HCT116 (cell line): ENCODE data around the gene KIAA2012. TPM values are rescaled to one million over a fixed set of nuclear protein-coding genes. Genes with fewer than 3 reads are reported as not detected.

Experiments
- ATAC-seq: fragments of 200-7000 bp; cut with Tn5 transposase; 2 replicates; pipeline ENCODE4 v1.9.1; 2020; ENCODE audit warnings: mild to moderate bottlenecking, moderate library complexity
- BruUV-seq: library from RNA; stranded (reverse); fragments of 400-500 nt; replicated peaks from 2 replicates; lab custom pipeline; 2021; lab: Mats Ljungman, UMichigan
- CTCF ChIA-PET: fragments of 300-600 bp; sonication (Branson Sonifier 250); formaldehyde crosslinking; loops from one replicate; lab custom pipeline; 2021; ENCODE audit warnings: antibody characterized with exemption; lab: Charles Lee
- POLR2A ChIA-PET: fragments of 300-600, 350-600 bp; sonication (Branson Sonifier 250); formaldehyde crosslinking; loops from one replicate; lab custom pipeline; 2021; ENCODE audit warnings: antibody characterized with exemption; lab: Charles Lee
- RAD21 ChIA-PET, 2 experiments: fragments of 300-600 bp; sonication (Branson Sonifier 250); formaldehyde crosslinking; loops; one replicate each; lab custom pipeline; 2023; ENCODE audit warnings: low total read pairs in 2 of 2; ENCODE audit not compliant: uncharacterized antibody in 2 of 2, unreplicated experiment in 2 of 2, low non-redundant PET in 1 of 2; lab: Charles Lee
- DNase-seq: peaks from one replicate; pipeline ENCODE4 v3.0.0-alpha.2; 2010; ENCODE audit warnings: low read depth, low spot score
- H2AFZ ChIP-seq: fragments of 200-600 bp; shearing (Covaris generic), sonication (generic); 2 replicates; pipeline ENCODE4 v1.6.1; 2017; ENCODE audit warnings: low read depth, mixed run types, mixed read lengths, antibody characterized with exemption, low read length; ENCODE audit not compliant: poor library complexity, severe bottlenecking
- H3K27ac ChIP-seq: 2 replicates; pipeline ENCODE4 v1.5.1; 2012; ENCODE audit warnings: low read depth, low read length
- H3K27me3 ChIP-seq: fragments of 200-600 bp; sonication (generic); 2 replicates; pipeline ENCODE4 v1.6.1; 2016; ENCODE audit warnings: mixed run types, low read length, mixed read lengths; ENCODE audit not compliant: insufficient read depth
- H3K36me3 ChIP-seq, 2 experiments: fragments of 200-500 bp in 1 of 2; fragments of 200-600 bp in 1 of 2; sonication (Bioruptor generic) in 1 of 2; sonication (generic) in 1 of 2; 2 replicates each; pipeline versions ENCODE4 v1.5.1 to v1.6.1; 2014 to 2016; ENCODE audit warnings: low read length in 2 of 2, inconsistent platforms in 1 of 2, mixed read lengths in 1 of 2, mixed run types in 1 of 2; ENCODE audit not compliant: insufficient read depth in 2 of 2, control insufficient read depth in 1 of 2
- H3K4me1 ChIP-seq, 2 experiments: fragments of 200-600 bp in 1 of 2; sonication (generic) in 1 of 2; 2 replicates each; pipeline versions ENCODE4 v1.5.1 to v1.6.1; 2012 to 2017; ENCODE audit warnings: low read length in 2 of 2, inconsistent platforms in 1 of 2, mild to moderate bottlenecking in 1 of 2, mixed read lengths in 1 of 2, mixed run types in 1 of 2, moderate library complexity in 1 of 2; ENCODE audit not compliant: insufficient read depth in 2 of 2, control insufficient read depth in 1 of 2
- H3K4me2 ChIP-seq: fragments of 200-600 bp; sonication (generic); 2 replicates; pipeline ENCODE4 v1.6.1; 2017; ENCODE audit warnings: mixed run types, low read length, mixed read lengths
- H3K4me3 ChIP-seq, 2 experiments: fragments of 200-600 bp in 1 of 2; sonication (generic) in 1 of 2; replicated peaks in 1 of 2; 2 replicates each; pipeline ENCODE4 v1.5.1; 2011 to 2016; ENCODE audit warnings: low read length in 2 of 2, control low read depth in 1 of 2, low read depth in 1 of 2, mild to moderate bottlenecking in 1 of 2, mixed read lengths in 1 of 2, mixed run types in 1 of 2
- H3K79me2 ChIP-seq: fragments of 200-600 bp; sonication (generic); 2 replicates; pipeline ENCODE4 v1.6.1; 2017; ENCODE audit warnings: mild to moderate bottlenecking, mixed run types, low read length, moderate library complexity, mixed read lengths; ENCODE audit not compliant: insufficient read depth
- H3K9ac ChIP-seq: fragments of 200-600 bp; sonication (generic); 2 replicates; pipeline ENCODE4 v1.6.1; 2016; ENCODE audit warnings: low read length, mixed read lengths
- H3K9me2 ChIP-seq: fragments of 200-600 bp; sonication (generic), shearing (Covaris generic); 2 replicates; pipeline ENCODE4 v1.6.1; 2017; ENCODE audit warnings: mixed run types, mild to moderate bottlenecking, moderate library complexity; ENCODE audit not compliant: insufficient read depth
- H3K9me3 ChIP-seq, 2 experiments: fragments of 200-500 bp in 1 of 2; fragments of 200-600 bp in 1 of 2; sonication (Bioruptor generic) in 1 of 2; sonication (generic) in 1 of 2; 2 replicates each; pipeline ENCODE4 v1.6.1; 2014 to 2017; ENCODE audit warnings: low read length in 2 of 2, mixed read lengths in 2 of 2, inconsistent platforms in 1 of 2, low read depth in 1 of 2, mild to moderate bottlenecking in 1 of 2, mixed run types in 1 of 2, moderate library complexity in 1 of 2; ENCODE audit not compliant: control insufficient read depth in 1 of 2, insufficient read depth in 1 of 2
- H4K20me1 ChIP-seq: fragments of 200-600 bp; sonication (generic), shearing (Covaris generic); 2 replicates; pipeline ENCODE4 v1.6.1; 2017; ENCODE audit warnings: mixed run types, mild to moderate bottlenecking, moderate library complexity; ENCODE audit not compliant: insufficient read depth
- CEBPB ChIP-seq: IDR thresholded peaks from 2 replicates; pipeline ENCODE4 v1.6.1; 2012; ENCODE audit warnings: low read depth
- EGR1 ChIP-seq: IDR thresholded peaks from 2 replicates; pipeline ENCODE4 v1.6.1; 2012; ENCODE audit warnings: low read depth
- ELF1 ChIP-seq: IDR thresholded peaks from 2 replicates; pipeline ENCODE4 v1.6.1; 2012; ENCODE audit warnings: low read depth, borderline replicate concordance
- JUND ChIP-seq: IDR thresholded peaks from 2 replicates; pipeline ENCODE4 v1.6.1; 2012
- POLR2AphosphoS5 ChIP-seq: IDR thresholded peaks from 2 replicates; pipeline ENCODE4 v1.6.1; 2011; ENCODE audit warnings: mild to moderate bottlenecking, low read depth, low read length, moderate library complexity
- RAD21 ChIP-seq: IDR thresholded peaks from 2 replicates; pipeline ENCODE4 v1.6.1; 2012; ENCODE audit warnings: low read depth, mild to moderate bottlenecking
- SIN3A ChIP-seq: IDR thresholded peaks from 2 replicates; pipeline ENCODE4 v1.6.1; 2012; ENCODE audit warnings: low read depth
- SP1 ChIP-seq: IDR thresholded peaks from 2 replicates; pipeline ENCODE4 v1.6.1; 2012; ENCODE audit warnings: low read depth
- SRF ChIP-seq: IDR thresholded peaks from 2 replicates; pipeline ENCODE4 v1.6.1; 2012; ENCODE audit warnings: low read depth
- YY1 ChIP-seq: IDR thresholded peaks from 2 replicates; pipeline ENCODE4 v1.6.1; 2011; ENCODE audit warnings: low read length, low read depth, moderate library complexity, mild to moderate bottlenecking; ENCODE audit not compliant: insufficient replicate concordance; ENCODE audit errors: extremely low read depth
- ZFX ChIP-seq: fragments of 450-650 bp; IDR thresholded peaks from 2 replicates; pipeline ENCODE4 v1.6.1; 2017
- intact Hi-C: fragments of 100-400 bp; cut with micrococcal nuclease; formaldehyde crosslinking; loops from 2 replicates; pipeline ENCODE4 v1.10.0; 2022
- total RNA-seq: library from RNA; stranded (reverse); gene quantifications from one replicate; pipeline ENCODE4 v1.2.1, GENCODE V29; 2021; ENCODE audit not compliant: unreplicated experiment
- TF ChIP-seq, protein P1 (sequence below): IDR thresholded peaks from 2 replicates; pipeline ENCODE4 v1.6.1; 2012; ENCODE audit warnings: low read depth
- TF ChIP-seq, protein P2 (sequence below), 3 experiments: fragments of 200-600 bp in 1 of 3; sonication (generic) in 1 of 3; IDR thresholded peaks in 2 of 3; conservative IDR thresholded peaks in 1 of 3; 2 replicates each; pipeline ENCODE4 v1.5.1; 2012 to 2017; ENCODE audit warnings: low read depth in 2 of 3, low read length in 2 of 3, antibody characterized with exemption in 1 of 3, borderline replicate concordance in 1 of 3, control low read depth in 1 of 3, mild to moderate bottlenecking in 1 of 3, mixed read lengths in 1 of 3, mixed run types in 1 of 3, moderate library complexity in 1 of 3; ENCODE audit not compliant: insufficient read depth in 1 of 3
- TF ChIP-seq, protein P3 (sequence below): IDR thresholded peaks from 2 replicates; pipeline ENCODE4 v1.6.1; 2011; ENCODE audit warnings: mild to moderate bottlenecking, low read length, moderate library complexity; ENCODE audit not compliant: insufficient replicate concordance; ENCODE audit errors: extremely low read depth

The KIAA2012 gene
- total RNA-seq, 1 experiment from 2014 or later: not detected

DNA sequence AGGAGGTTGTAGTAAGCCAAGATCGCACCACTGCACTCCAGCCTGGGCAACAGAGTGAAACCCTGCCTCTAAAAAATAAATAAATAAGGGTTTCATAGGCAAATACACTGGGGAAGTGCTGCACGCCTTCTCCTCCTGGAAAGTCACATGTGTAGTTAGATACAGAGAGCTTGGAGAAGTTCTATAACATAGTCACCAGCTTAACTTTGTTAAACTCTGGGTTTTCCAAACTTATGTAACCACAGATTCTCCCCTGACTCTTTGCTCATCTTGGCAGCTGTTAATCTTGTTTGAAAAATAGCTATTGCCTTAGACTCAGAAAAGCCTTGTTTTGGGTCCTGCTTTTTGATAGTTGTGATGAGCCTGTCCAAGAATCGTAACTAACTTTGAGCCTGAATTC lies 25.2 kb downstream of the KIAA2012 start:
- H3K9ac ChIP-seq: no peak overlapping the region
- H3K79me2 ChIP-seq: no peaks in the 10 kb centered on the region
- no peak overlapping the region for H3K4me2 ChIP-seq
- POLR2A ChIA-PET: no interaction called here
- BruUV-seq: no TSS peak
- TF ChIP-seq POLR2AphosphoS5 (no peak), RAD21 (no peak), YY1 (no peak)
- TF ChIP-seq, protein P1, sequence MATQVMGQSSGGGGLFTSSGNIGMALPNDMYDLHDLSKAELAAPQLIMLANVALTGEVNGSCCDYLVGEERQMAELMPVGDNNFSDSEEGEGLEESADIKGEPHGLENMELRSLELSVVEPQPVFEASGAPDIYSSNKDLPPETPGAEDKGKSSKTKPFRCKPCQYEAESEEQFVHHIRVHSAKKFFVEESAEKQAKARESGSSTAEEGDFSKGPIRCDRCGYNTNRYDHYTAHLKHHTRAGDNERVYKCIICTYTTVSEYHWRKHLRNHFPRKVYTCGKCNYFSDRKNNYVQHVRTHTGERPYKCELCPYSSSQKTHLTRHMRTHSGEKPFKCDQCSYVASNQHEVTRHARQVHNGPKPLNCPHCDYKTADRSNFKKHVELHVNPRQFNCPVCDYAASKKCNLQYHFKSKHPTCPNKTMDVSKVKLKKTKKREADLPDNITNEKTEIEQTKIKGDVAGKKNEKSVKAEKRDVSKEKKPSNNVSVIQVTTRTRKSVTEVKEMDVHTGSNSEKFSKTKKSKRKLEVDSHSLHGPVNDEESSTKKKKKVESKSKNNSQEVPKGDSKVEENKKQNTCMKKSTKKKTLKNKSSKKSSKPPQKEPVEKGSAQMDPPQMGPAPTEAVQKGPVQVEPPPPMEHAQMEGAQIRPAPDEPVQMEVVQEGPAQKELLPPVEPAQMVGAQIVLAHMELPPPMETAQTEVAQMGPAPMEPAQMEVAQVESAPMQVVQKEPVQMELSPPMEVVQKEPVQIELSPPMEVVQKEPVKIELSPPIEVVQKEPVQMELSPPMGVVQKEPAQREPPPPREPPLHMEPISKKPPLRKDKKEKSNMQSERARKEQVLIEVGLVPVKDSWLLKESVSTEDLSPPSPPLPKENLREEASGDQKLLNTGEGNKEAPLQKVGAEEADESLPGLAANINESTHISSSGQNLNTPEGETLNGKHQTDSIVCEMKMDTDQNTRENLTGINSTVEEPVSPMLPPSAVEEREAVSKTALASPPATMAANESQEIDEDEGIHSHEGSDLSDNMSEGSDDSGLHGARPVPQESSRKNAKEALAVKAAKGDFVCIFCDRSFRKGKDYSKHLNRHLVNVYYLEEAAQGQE: no peak
- CTCF ChIA-PET: no interaction called here
- no peaks in the 10 kb centered on the region for H3K9me2 ChIP-seq
- H3K9me3 ChIP-seq: no peaks in the 10 kb centered on the region
- no peak overlapping the region for H2AFZ ChIP-seq
- DNase-seq (no peak), ATAC-seq (no peak)
- intact Hi-C loops: no loop called here
- no peaks in the 10 kb centered on the region for H3K36me3 ChIP-seq
- peaks cover 0 to 5% of the 10 kb centered on the region in 2 experiments; a peak in 3 of 4 replicates for H3K4me1 ChIP-seq
- no peaks in the 10 kb centered on the region for H4K20me1 ChIP-seq
- RAD21 ChIA-PET: no interaction called here
- no peak overlapping the region for H3K27ac ChIP-seq
- H3K4me3 ChIP-seq: no peak overlapping the region
- no peaks in the 10 kb centered on the region for H3K27me3 ChIP-seq

DNA sequence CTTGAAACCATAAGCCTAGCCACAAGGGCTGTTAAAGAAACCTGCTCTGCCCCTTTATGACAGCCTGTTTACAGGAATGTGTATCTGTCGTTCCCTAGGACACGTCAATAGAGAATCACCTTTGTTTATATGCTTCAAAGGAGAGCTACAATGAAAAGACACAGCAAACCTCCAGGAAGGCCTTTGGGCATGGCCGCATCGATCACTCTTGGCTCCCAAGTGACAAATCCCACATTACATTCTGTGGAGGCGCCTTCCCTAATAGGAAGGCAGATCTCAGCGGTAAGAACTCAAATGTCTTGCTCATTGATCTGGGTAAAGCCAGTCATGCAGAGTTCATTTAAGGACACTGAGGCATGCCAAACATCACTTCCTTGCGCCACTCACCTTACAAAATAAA lies 26.5 kb downstream of the KIAA2012 start:
- ChIA-PET POLR2A (no interaction called here), RAD21 (no interaction called here), CTCF (no interaction called here)
- intact Hi-C loops: no loop called here
- H3K9me2 ChIP-seq: no peaks in the 10 kb centered on the region
- no peaks in the 10 kb centered on the region for H4K20me1 ChIP-seq
- H3K9ac ChIP-seq: no peak overlapping the region
- H3K27ac ChIP-seq: no peak overlapping the region
- no peaks in the 10 kb centered on the region for H3K36me3 ChIP-seq
- H3K4me3 ChIP-seq: no peak overlapping the region
- no peak overlapping the region for H3K4me2 ChIP-seq
- ATAC-seq: no peak
- H3K9me3 ChIP-seq: no peaks in the 10 kb centered on the region
- H2AFZ ChIP-seq: no peak overlapping the region
- H3K4me1 ChIP-seq: peaks cover 0 to 4% of the 10 kb centered on the region in 2 experiments; a peak in 3 of 4 replicates
- no peaks in the 10 kb centered on the region for H3K79me2 ChIP-seq
- H3K27me3 ChIP-seq: no peaks in the 10 kb centered on the region
- no TSS peak for BruUV-seq
- DNase-seq: no peak
- TF ChIP-seq ELF1 (no peak), POLR2AphosphoS5 (no peak), JUND (no peak), EGR1 (no peak), SIN3A (no peak), ZFX (no peak), YY1 (no peak), SP1 (no peak), SRF (no peak), CEBPB (no peak)
- TF ChIP-seq, protein P2, sequence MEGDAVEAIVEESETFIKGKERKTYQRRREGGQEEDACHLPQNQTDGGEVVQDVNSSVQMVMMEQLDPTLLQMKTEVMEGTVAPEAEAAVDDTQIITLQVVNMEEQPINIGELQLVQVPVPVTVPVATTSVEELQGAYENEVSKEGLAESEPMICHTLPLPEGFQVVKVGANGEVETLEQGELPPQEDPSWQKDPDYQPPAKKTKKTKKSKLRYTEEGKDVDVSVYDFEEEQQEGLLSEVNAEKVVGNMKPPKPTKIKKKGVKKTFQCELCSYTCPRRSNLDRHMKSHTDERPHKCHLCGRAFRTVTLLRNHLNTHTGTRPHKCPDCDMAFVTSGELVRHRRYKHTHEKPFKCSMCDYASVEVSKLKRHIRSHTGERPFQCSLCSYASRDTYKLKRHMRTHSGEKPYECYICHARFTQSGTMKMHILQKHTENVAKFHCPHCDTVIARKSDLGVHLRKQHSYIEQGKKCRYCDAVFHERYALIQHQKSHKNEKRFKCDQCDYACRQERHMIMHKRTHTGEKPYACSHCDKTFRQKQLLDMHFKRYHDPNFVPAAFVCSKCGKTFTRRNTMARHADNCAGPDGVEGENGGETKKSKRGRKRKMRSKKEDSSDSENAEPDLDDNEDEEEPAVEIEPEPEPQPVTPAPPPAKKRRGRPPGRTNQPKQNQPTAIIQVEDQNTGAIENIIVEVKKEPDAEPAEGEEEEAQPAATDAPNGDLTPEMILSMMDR (IDR thresholded peaks at IDR 0.05 in 2 of 3, conservative IDR thresholded peaks at IDR 0.05 in 1 of 3; ENCODE audit: borderline replicate concordance in 1 of 3, insufficient read depth in 1 of 3, low read depth in 2 of 3, low read length in 2 of 3): no peak
- TF ChIP-seq, protein P3, sequence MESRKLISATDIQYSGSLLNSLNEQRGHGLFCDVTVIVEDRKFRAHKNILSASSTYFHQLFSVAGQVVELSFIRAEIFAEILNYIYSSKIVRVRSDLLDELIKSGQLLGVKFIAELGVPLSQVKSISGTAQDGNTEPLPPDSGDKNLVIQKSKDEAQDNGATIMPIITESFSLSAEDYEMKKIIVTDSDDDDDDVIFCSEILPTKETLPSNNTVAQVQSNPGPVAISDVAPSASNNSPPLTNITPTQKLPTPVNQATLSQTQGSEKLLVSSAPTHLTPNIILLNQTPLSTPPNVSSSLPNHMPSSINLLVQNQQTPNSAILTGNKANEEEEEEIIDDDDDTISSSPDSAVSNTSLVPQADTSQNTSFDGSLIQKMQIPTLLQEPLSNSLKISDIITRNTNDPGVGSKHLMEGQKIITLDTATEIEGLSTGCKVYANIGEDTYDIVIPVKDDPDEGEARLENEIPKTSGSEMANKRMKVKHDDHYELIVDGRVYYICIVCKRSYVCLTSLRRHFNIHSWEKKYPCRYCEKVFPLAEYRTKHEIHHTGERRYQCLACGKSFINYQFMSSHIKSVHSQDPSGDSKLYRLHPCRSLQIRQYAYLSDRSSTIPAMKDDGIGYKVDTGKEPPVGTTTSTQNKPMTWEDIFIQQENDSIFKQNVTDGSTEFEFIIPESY: no peak
